AG10803 (cell line): ENCODE data around the gene YES1.

ENCODE experiments used
- DNase-seq: peaks from one replicate; pipeline ENCODE4 v3.0.0; 2010; ENCODE audit warnings: low read depth
- H3K4me3 ChIP-seq: 2 replicates; pipeline ENCODE4 v1.5.1; 2011; ENCODE audit warnings: mild to moderate bottlenecking, low read length, control low read depth
- CTCF ChIP-seq: conservative IDR thresholded peaks from 2 replicates; pipeline ENCODE4 v1.5.1; 2011; ENCODE audit warnings: mild to moderate bottlenecking, low read length, control low read depth, inconsistent platforms

YES1 gene

DNA sequence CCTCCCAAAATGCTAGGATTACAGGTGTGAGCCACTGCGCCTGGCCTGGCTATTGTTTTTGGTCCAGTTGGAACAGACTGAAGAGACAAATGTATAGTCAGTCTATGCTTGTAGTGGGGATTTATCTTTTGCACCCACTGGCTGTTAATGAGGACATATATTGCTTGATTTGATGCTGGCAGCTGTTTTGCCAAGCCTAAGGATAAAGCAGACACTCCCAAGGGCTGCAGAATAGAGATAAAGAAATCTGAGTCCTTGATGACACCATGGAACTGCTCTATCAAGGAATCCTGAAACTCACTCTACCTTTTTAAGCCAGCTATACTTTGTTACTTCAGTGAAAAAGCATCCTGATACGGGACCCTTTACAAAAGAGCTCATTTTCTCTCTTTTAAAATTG is 56.5 kb downstream of the YES1 start:
- H3K4me3 ChIP-seq: no peak overlapping the region
- no peak for TF ChIP-seq CTCF
- DNase-seq: no peak

GRCh38 chr18:754656-755055 is 57.4 kb downstream of the YES1 start:
- no peak for TF ChIP-seq CTCF
- no peak for DNase-seq
- no peak overlapping the region for H3K4me3 ChIP-seq

- no peak for TF ChIP-seq CTCF
- H3K4me3 ChIP-seq: no peak overlapping the region
- no peak for DNase-seq
Observed at GRCh38 chr18:750456-750855, 61.6 kb downstream of the YES1 start.

DNA sequence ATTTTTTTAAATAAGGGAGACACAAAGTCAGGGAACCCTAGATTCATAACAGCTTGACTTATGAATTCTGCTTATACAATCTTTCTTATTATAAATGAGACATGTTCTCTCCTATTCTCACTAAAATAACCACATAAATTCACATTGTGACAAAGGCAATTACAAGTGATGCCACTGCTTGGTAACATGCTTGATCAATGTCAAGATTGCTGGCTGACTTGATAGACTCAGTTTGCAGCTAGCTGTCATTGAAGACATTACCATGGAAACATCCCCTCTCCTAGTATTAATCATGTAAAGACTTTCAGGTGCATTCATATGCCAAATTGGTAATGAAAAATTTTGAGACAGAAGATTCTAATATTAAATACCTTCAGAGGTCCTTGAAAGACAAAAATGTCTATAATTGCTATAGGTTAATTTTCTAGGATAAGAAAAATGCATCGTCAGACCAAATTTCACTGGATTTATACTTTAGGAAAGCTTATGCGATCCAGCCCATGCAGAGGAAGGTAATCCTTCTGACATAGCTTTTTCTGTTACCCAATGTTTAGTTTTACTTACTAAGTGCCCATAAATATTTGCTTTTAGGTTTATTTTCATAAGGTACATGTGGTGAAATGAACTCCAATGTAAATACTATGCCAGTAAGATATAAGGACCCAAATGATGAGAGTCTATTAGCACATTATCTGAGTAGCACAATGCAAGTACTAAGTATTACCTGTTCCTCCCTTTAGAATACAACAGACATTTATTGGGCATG is 67.0 kb downstream of the YES1 start:
- DNase-seq: no peak
- TF ChIP-seq CTCF: no peak
- H3K4me3 ChIP-seq: no peak overlapping the region

- peak; percentile 81 for TF ChIP-seq CTCF
- H3K4me3 ChIP-seq: no peak overlapping the region
- DNase-seq: peak; percentile 57
Observed at GRCh38 chr18:741931-742512, 70.0 kb downstream of the YES1 start.

DNA sequence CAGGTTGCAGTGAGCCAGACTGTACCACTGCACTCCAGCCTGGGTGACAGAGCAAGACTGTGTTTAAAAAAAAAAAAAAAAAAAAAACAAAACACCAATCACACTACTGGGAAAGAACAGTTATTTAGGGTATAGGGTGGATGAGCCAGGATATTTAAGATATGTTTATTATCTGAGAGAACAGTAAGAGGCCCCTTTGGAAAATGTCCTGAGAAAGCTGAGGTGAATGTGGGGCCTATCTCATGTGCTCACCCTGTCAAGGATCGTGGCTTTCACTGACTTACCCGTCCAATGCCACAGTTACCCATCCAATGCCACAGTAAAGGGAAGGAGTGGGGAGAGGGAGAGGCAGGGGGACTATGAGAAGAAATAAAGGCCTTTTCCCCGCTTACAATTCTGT is 79.7 kb downstream of the YES1 start:
- no peak for DNase-seq
- no peak for TF ChIP-seq CTCF

GRCh38 chr18:731185-731584 is 80.9 kb downstream of the YES1 start:
- DNase-seq: no peak
- TF ChIP-seq CTCF: no peak
- H3K4me3 ChIP-seq: no peak overlapping the region

More for the DNA sequence above, 79.7 kb downstream of the YES1 start:
- no peak overlapping the region for H3K4me3 ChIP-seq
